Neural cell (in vitro differentiated cells): ENCODE results near the gene FLAD1. TPM values are rescaled to one million over a fixed set of nuclear protein-coding genes. Genes with fewer than 3 reads are reported as not detected.
A peak's percentile ranks its signal among the peaks of the same experiment; 100 is the strongest.

Source experiments
- H2AFZ ChIP-seq: fragments of 200-600, 300-800 bp; sonication (generic), shearing (Covaris generic); 2 replicates; pipeline ENCODE4 v1.6.0; 2014; ENCODE audit warnings: low read depth, mild to moderate bottlenecking, antibody characterized with exemption, low read length, moderate library complexity
- H3F3A ChIP-seq: fragments of 200-600 bp; shearing (Covaris generic); 2 replicates; pipeline ENCODE4 v1.6.1; 2016; ENCODE audit warnings: mild to moderate bottlenecking, moderate library complexity, mixed read lengths, antibody characterized with exemption, low read length; ENCODE audit not compliant: insufficient read depth, poor library complexity, severe bottlenecking
- H3K27ac ChIP-seq: fragments of 200-600, 300-800 bp; sonication (generic), shearing (Covaris generic); 2 replicates; pipeline ENCODE4 v1.5.1; 2014; ENCODE audit warnings: mild to moderate bottlenecking, low read length, moderate library complexity
- H3K27me3 ChIP-seq: fragments of 300-800, 200-600 bp; sonication (generic), shearing (Covaris generic); 2 replicates; pipeline ENCODE4 v1.6.0; 2014; ENCODE audit warnings: mild to moderate bottlenecking, low read depth, low read length, moderate library complexity; ENCODE audit not compliant: insufficient read depth
- H3K36me3 ChIP-seq: fragments of 300-800, 200-600 bp; sonication (generic), shearing (Covaris generic); 2 replicates; pipeline ENCODE4 v1.5.1; 2014; ENCODE audit warnings: mild to moderate bottlenecking, antibody characterized with exemption, low read length, moderate library complexity; ENCODE audit not compliant: insufficient read depth
- H3K4me2 ChIP-seq: fragments of 300-800, 200-600 bp; sonication (generic), shearing (Covaris generic); 2 replicates; pipeline ENCODE4 v1.6.0; 2014; ENCODE audit warnings: mild to moderate bottlenecking, low read length
- H3K4me3 ChIP-seq: fragments of 300-800, 200-600 bp; sonication (generic), shearing (Covaris generic); 2 replicates; pipeline ENCODE4 v1.5.1; 2014; ENCODE audit warnings: mild to moderate bottlenecking, low read length, moderate library complexity
- H3K79me2 ChIP-seq: fragments of 200-600 bp; shearing (Covaris generic); replicated peaks from 2 replicates; pipeline ENCODE4 v1.6.0; 2014; ENCODE audit warnings: mild to moderate bottlenecking, low read length, moderate library complexity; ENCODE audit not compliant: insufficient read depth
- H3K9ac ChIP-seq: fragments of 300-800, 200-600 bp; sonication (generic), shearing (Covaris generic); 2 replicates; pipeline ENCODE4 v1.6.1; 2016; ENCODE audit warnings: mild to moderate bottlenecking, low read length, mixed read lengths
- H3K9me2 ChIP-seq: fragments of 200-600 bp; shearing (Covaris generic); 2 replicates; pipeline ENCODE4 v1.6.1; 2016; ENCODE audit warnings: mild to moderate bottlenecking, low read length, mixed read lengths; ENCODE audit not compliant: insufficient read depth
- H3K9me3 ChIP-seq: fragments of 200-600, 300-800 bp; sonication (generic), shearing (Covaris generic); 2 replicates; pipeline ENCODE4 v1.6.1; 2016; ENCODE audit warnings: mild to moderate bottlenecking, mixed run types, low read length, moderate library complexity, mixed read lengths
- H4K20me1 ChIP-seq: fragments of 200-600 bp; shearing (Covaris generic); 2 replicates; pipeline ENCODE4 v1.6.1; 2016; ENCODE audit warnings: mild to moderate bottlenecking, mixed run types; ENCODE audit not compliant: insufficient read depth
- EP300 ChIP-seq: fragments of 450-650 bp; conservative IDR thresholded peaks from 2 replicates; pipeline ENCODE4 v1.6.1; 2014; ENCODE audit warnings: antibody characterized with exemption, mild to moderate bottlenecking, moderate library complexity; ENCODE audit not compliant: poor library complexity, severe bottlenecking
- EZH2 ChIP-seq: fragments of 200-600, 300-800 bp; shearing (Covaris generic), sonication (generic); IDR thresholded peaks from 2 replicates; pipeline ENCODE4 v1.6.1; 2014; ENCODE audit warnings: antibody characterized with exemption, low read length, borderline replicate concordance, mild to moderate bottlenecking; ENCODE audit not compliant: insufficient read depth, poor library complexity, severe bottlenecking
- MXI1 ChIP-seq: fragments of 450-650 bp; conservative IDR thresholded peaks from 2 replicates; pipeline ENCODE4 v1.6.1; 2014; ENCODE audit warnings: antibody characterized with exemption, mild to moderate bottlenecking; ENCODE audit not compliant: poor library complexity, severe bottlenecking
- POLR2AphosphoS5 ChIP-seq: IDR thresholded peaks from 2 replicates; pipeline ENCODE4 v1.6.1; 2012
- RAD21 ChIP-seq: fragments of 450-650 bp; conservative IDR thresholded peaks from 2 replicates; pipeline ENCODE4 v1.6.1; 2014; ENCODE audit warnings: antibody characterized with exemption, mild to moderate bottlenecking, moderate library complexity
- SMC3 ChIP-seq: fragments of 450-650 bp; conservative IDR thresholded peaks from 2 replicates; pipeline ENCODE4 v1.6.1; 2014; ENCODE audit warnings: antibody characterized with exemption, mild to moderate bottlenecking, moderate library complexity; ENCODE audit not compliant: poor library complexity
- TAF1 ChIP-seq: IDR thresholded peaks from 2 replicates; pipeline ENCODE4 v1.6.1; 2012; ENCODE audit warnings: low read depth
- polyA plus RNA-seq: library from polyadenylated mRNA; depleted of rRNA; stranded (reverse); fragments of >200 nt; gene quantifications from 2 replicates; pipeline ENCODE4 v1.2.3, GENCODE V29; 2014
- TF ChIP-seq, protein P1 (sequence below): fragments of 450-650 bp; IDR thresholded peaks from 2 replicates; pipeline ENCODE4 v1.5.1; 2014; ENCODE audit warnings: antibody characterized with exemption, mild to moderate bottlenecking, moderate library complexity; ENCODE audit not compliant: poor library complexity, severe bottlenecking
- TF ChIP-seq, protein P2 (sequence below): IDR thresholded peaks from 2 replicates; pipeline ENCODE4 v1.6.1; 2012; ENCODE audit warnings: borderline replicate concordance

FLAD1 gene
- polyA plus RNA-seq, 1 donor from 2014 or later = 68.6 TPM

DNA sequence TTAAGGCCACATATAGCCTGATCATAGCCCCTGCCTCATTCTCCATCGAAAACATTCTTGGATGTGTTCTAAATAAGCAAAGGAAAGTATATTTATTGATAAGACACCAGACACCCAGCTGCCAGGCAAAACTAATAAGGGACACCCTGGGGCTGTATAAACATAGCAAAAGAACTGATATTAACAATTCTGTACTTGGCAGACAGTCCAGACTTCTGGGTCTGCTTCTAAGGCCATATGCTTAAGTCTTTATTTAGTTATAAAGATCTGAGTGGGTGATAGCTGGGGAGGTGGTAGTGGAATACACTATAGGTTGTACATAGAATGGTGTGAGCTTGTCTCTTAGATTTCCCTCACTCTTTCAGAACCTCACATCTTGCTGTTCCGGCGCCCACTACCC is 4.8 kb upstream of the FLAD1 start:
- H3K9ac ChIP-seq = no peak overlapping the region
- no peaks in the 10 kb centered on the region for H3K9me2 ChIP-seq
- TF ChIP-seq, protein P1, sequence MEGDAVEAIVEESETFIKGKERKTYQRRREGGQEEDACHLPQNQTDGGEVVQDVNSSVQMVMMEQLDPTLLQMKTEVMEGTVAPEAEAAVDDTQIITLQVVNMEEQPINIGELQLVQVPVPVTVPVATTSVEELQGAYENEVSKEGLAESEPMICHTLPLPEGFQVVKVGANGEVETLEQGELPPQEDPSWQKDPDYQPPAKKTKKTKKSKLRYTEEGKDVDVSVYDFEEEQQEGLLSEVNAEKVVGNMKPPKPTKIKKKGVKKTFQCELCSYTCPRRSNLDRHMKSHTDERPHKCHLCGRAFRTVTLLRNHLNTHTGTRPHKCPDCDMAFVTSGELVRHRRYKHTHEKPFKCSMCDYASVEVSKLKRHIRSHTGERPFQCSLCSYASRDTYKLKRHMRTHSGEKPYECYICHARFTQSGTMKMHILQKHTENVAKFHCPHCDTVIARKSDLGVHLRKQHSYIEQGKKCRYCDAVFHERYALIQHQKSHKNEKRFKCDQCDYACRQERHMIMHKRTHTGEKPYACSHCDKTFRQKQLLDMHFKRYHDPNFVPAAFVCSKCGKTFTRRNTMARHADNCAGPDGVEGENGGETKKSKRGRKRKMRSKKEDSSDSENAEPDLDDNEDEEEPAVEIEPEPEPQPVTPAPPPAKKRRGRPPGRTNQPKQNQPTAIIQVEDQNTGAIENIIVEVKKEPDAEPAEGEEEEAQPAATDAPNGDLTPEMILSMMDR = no peak
- TF ChIP-seq EZH2 (no peak), EP300 (no peak), SMC3 (no peak), RAD21 (no peak), POLR2AphosphoS5 (no peak), TAF1 (no peak), MXI1 (no peak)
- TF ChIP-seq, protein P2, sequence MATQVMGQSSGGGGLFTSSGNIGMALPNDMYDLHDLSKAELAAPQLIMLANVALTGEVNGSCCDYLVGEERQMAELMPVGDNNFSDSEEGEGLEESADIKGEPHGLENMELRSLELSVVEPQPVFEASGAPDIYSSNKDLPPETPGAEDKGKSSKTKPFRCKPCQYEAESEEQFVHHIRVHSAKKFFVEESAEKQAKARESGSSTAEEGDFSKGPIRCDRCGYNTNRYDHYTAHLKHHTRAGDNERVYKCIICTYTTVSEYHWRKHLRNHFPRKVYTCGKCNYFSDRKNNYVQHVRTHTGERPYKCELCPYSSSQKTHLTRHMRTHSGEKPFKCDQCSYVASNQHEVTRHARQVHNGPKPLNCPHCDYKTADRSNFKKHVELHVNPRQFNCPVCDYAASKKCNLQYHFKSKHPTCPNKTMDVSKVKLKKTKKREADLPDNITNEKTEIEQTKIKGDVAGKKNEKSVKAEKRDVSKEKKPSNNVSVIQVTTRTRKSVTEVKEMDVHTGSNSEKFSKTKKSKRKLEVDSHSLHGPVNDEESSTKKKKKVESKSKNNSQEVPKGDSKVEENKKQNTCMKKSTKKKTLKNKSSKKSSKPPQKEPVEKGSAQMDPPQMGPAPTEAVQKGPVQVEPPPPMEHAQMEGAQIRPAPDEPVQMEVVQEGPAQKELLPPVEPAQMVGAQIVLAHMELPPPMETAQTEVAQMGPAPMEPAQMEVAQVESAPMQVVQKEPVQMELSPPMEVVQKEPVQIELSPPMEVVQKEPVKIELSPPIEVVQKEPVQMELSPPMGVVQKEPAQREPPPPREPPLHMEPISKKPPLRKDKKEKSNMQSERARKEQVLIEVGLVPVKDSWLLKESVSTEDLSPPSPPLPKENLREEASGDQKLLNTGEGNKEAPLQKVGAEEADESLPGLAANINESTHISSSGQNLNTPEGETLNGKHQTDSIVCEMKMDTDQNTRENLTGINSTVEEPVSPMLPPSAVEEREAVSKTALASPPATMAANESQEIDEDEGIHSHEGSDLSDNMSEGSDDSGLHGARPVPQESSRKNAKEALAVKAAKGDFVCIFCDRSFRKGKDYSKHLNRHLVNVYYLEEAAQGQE = no peak
- H3K36me3 ChIP-seq = no peaks in the 10 kb centered on the region
- no peak overlapping the region for H3K27ac ChIP-seq
- no peak overlapping the region for H2AFZ ChIP-seq
- no peaks in the 10 kb centered on the region for H3K9me3 ChIP-seq
- no peak overlapping the region for H3K4me3 ChIP-seq
- no peaks in the 10 kb centered on the region for H4K20me1 ChIP-seq
- H3K79me2 ChIP-seq = peaks cover 26% of the 10 kb centered on the region
- no peaks in the 10 kb centered on the region for H3K27me3 ChIP-seq
- H3F3A ChIP-seq = peaks cover 3% of the 10 kb centered on the region
- no peak overlapping the region for H3K4me2 ChIP-seq

GRCh38 chr1:154982341-154982740 is 803 bp upstream of the FLAD1 start:
- H3F3A ChIP-seq = no peaks in the 10 kb centered on the region
- H2AFZ ChIP-seq = peak overlapping the region; percentile 49
- peak overlapping the region; percentile 94 for H3K4me3 ChIP-seq
- H3K4me2 ChIP-seq = peak overlapping the region; percentile 85
- no peaks in the 10 kb centered on the region for H4K20me1 ChIP-seq
- TF ChIP-seq, protein P2 = no peak
- no peak for TF ChIP-seq POLR2AphosphoS5
- no peak for TF ChIP-seq MXI1
- no peak for TF ChIP-seq RAD21
- TF ChIP-seq EZH2 = no peak
- TF ChIP-seq SMC3 = no peak
- TF ChIP-seq EP300 = no peak
- TF ChIP-seq, protein P1 = no peak
- no peak for TF ChIP-seq TAF1
- peaks cover 22% of the 10 kb centered on the region for H3K79me2 ChIP-seq
- H3K36me3 ChIP-seq = no peaks in the 10 kb centered on the region
- H3K27me3 ChIP-seq = no peaks in the 10 kb centered on the region
- H3K9ac ChIP-seq = peak overlapping the region; percentile 45
- H3K9me2 ChIP-seq = no peaks in the 10 kb centered on the region
- no peaks in the 10 kb centered on the region for H3K9me3 ChIP-seq
- H3K27ac ChIP-seq = peak overlapping the region; percentile 38
